ENCODE results near the gene ZNF665. TPM values are rescaled to one million over a fixed set of nuclear protein-coding genes. Genes with fewer than 3 reads are reported as not detected.
A peak's percentile ranks its signal among the peaks of the same experiment; 100 is the strongest.
"Not testable (repeated sequence)": the region's sequence is repeated elsewhere in the genome, so short reads cannot be mapped to it uniquely, and the experiment has no call there.

Gene ZNF665
- total RNA-seq (2014; rRNA removed; shearing (Covaris generic)): 2.5 and 3.6 TPM in 2 replicates

DNA sequence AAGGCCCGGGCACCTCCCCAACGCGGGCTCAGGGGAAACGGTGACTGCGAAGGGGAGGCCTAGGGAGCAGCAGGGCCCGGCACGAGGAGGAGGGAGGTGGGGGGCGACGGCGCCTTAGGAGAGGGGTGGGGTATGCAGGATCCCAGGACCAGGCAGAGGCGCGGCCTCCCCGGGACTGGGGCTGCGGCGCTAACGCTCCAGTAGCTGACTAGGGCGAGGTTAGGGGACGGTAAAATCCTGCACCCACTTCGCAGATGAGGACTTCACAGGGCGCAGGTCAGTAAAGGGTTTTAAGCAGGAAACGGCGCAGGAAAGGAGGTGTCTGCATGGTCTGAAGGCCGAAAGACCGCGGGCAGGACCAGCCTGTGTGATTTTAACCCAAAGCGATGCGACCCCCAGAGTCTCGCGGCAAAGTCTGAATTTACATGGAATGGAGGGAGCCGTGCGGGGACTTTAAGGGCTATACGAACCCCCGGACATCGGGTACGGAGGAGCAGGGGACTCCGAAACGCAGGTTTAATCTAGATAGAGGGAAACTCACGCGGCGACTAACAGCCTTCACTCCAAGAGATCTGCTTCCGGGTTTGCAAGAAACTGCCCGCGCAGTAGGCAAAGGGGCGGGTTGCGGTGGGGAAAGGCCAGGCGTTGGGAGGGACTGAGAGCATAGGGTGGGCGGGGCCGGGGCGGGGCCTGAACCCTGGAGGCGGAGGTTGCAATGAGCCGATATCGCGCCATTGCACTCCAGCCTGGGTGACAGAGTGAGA lies at the start of gene ZNF665:
ZNF665 (minus strand) TSS at position 588 of the 764 bp plus-strand sequence. CDS start 10,460 bp downstream, outside the sequence.
- peak; percentile 86 for DNase-seq (ENCODE audit: low read depth)

DNA sequence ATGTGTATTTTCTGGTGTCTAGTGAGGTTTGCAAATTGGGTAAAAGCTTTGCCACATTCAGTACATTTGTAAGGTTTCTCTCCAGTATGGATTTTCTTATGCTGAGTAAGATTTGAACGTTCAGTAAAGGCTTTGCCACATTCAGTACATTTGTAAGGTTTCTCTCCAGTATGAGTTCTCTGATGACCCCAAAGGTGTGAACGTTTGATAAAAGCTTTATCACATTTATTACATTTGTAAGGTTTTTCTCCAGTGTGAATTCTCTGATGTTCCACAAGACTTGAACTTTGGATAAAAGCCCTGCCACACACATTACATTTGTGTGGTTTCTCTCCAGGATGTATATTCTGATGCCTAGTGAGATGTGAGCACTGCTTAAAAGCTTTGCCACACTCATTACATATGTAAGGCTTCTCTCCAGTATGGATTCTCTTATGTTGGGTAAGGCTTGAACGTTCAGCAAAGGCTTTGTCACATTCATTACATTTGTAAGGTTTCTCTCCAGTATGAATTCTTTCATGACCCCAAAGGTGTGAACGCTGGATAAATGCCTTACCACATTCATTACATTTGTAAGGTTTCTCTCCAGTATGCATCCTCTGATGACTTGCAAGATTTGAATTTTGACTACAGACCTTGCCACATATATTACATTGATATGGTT lies 44.1 kb upstream of the ZNF665 start:
- DNase-seq (ENCODE audit: low read depth): no peak

DNA sequence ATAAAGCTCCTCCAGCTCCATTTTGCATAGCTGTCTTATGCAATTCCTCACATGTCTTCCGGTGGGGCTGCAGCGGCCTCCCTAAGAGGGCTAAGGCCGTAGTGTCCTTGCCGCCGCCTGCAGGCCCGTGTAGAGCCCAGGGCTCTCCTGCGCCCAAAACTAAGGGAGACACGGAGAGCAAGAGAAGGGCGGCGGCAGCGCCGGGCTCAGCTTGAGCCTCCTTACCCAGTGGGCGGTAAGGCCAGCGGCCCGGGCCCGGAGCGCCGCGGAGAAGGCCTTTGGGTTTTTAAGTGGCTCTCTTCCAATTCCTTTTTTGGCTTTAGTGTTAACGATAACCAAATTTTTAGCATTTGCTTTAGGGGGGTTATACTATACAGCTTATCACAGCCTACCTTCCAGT lies 31.4 kb upstream of the ZNF665 start:
- no peak for DNase-seq (ENCODE audit: low read depth)

DNA sequence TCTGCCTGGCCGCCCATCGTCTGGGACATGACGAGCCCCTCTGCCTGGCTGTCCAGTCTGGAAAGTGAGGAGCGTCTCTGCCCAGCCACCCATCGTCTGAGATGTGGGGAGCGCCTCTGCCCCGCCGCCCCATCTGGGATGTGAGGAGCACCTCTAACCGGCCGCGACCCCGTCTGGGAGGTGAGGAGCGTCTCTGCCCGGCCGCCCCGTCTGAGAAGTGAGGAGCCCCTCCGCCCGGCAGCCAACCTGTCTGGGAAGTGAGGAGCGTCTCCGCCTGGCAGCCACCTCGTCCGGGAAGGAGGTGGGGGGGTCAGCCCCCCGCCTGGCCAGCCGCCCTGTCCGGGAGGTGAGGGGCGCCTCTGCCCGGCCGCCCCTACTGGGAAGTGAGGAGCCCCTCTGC lies 29.6 kb upstream of the ZNF665 start:
- DNase-seq (ENCODE audit: low read depth): not testable (repeated sequence)

DNA sequence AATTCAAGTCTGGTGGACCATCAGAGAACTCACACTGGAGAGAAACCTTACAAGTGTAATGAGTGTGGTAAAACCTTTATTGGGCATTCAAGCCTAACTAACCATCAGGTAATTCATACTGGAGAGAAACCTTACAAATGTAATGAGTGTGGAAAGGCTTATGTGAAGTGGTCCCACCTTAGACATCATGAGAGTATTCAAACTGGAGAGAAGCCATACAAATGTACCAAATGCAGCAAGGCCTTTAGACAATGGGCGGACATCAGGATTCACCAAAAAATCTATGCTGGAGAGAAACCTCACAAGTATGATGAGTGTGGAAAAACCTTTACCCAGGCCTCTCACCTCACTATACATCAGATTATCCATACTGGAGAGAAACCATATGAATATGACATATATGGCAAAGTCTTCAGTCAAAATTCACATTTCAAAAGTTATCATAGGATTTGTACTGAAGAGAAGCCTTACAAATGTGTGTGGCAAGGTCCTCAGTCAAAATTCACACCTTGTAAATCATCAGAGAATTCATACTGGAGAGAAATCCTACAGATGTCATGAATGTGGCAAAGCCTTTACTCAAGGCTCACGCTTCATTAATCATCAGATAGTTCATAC lies 19.7 kb upstream of the ZNF665 start:
- DNase-seq (ENCODE audit: low read depth): no peak

DNA sequence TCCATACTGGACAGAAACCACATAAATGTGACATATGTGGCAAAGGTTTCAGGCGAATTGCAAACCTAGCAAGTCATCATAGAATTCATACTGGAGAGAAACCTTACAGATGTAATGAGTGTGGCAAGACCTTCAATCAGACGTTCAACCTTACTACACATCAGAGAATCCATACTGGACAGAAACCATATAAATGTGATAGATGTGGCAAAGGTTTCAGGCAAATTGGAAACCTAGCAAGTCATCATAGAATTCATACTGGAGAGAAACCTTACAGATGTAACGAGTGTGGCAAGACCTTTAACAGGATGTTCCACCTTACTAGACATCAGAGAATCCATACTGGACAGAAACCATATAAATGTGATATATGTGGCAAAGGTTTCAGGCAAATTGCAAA lies 18.4 kb upstream of the ZNF665 start:
- DNase-seq (ENCODE audit: low read depth): not testable (repeated sequence)

DNA sequence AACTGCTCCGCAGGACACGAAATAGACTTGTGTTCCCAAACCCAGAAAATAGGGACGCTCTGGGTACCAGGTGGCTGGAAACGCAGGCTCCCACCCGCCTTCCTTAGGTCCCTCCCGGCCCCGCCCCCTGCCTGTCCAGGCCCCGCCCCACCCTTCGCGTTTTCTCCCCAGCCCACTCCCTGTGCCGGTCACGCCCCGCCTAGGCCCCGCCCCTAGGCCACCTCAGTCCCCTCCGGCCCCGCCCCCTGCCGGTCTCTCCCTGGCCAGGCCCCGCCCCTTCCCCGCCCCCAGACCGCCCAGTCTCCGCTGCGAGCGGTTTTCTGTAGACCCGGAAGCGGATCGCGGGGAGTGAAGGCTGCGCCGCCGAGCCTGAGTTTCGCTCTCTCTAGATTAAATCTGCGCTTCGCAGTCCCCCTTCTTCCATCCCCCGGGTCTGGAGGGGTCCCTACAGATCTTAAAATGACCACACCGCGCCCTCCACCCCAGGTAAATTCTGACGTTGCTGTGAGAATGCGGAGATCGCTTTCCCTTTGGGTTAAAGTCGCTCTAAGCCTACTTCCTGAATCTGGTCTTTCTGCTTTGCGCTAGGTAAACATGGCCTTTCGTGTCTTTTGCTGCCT lies 3.7 kb upstream of the ZNF665 start:
- DNase-seq (ENCODE audit: low read depth): peak; percentile 88

DNA sequence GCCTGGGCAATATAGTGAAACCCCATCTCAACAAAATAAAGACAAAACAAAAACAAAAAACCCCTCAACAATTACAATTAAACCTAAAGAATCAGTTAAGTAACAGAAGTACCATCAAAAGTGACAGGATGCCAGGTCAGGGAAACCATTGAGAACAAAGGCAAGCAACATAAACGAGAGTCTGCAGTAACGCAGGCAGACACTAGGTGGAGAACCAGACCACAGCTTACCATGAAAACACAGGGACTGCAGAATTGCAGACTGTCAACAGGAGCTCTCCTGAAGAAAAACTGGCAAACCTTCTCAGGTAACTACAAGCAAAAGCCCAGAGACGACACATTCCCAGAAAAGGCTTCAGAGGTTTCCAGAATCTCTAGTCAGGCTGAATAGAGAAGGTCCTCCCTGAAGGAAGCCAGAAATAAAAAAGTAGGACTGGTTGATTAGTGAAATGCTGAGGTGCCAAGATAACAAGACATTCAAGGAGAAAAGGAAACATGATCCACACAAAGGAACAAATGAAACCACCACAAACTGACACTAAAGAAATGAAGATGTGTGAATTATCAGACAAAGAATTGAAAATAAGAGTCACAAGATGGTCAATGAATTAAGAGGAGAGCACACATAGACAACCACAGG lies 2.2 kb upstream of the ZNF665 start:
- DNase-seq (ENCODE audit: low read depth): peak; percentile 83

DNA sequence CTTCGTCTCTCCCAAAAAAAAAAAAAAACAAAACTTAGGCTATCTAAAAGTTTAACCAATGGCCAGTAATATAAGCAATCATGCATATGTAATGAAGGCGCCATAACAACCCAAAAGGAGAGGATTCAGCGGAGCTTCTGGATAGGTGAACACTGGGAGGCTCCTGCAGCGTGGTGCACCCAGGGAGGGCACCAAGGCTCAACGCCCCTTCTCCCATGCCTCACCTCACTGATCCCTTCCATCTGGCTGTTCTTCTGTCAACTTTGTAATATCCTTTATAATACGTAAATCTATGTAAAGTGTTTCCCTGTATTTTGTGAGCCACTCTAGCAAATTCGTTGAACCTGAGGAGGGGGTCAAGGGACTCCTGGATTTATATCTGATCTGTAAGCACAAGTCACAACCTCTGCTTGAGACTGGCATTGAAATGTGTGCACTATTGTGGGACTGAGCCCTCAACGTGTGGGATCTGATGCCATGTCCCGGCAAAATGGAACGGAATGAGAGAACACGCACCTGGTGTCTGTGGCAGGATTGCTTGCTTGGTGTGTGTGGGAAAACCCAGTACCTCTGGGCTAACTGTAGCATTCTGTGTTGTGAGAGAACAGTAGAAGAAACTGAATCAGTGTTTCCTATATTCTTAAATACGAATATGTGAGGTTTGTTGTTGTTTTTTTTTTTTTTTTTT lies 521 bp upstream of the ZNF665 start:
- DNase-seq (ENCODE audit: low read depth): no peak

DNA sequence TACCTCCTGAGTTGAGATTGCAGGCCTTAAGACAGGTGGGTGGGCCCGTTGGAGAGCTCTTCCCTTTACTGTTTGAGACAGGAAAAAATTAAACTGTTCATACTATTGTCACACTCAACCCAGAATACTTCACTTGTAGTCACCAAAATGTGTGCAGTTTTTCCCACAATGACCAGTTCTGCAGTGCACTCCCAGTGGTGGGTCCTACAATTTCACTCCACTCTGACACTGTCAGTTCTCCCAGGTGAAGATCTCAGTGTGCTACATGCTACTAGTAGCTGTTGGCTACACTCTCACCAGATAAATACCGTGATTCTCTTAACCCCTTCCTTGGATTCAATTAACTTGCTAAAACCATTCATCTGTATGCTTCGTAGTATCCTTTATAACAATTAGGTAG lies 2.9 kb downstream of the ZNF665 start:
- DNase-seq (ENCODE audit: low read depth): no peak

DNA sequence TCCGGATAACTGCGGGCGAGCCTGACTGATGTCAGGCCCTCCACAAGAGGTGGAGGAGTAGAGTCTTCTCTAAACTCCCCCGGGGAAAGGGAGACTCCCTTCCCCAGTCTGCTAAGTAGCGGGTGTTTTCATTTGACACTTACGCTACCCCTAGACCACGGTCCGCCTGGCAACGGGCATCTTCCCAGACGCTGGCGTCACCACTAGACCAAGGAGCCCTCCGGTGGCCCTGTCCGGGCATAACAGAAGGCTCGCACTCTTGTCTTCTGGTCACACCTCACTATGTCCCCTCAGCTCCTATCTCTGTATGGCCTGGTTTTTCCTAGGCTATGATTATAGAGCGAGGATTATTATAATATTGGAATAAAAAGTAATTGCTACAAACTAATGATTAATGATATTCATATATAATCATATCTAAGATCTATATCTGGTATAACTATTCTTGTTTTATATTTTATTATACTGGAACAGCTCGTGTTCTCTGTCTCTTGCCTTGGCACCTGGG lies 3.4 kb downstream of the ZNF665 start:
- DNase-seq (ENCODE audit: low read depth): not testable (repeated sequence)

DNA sequence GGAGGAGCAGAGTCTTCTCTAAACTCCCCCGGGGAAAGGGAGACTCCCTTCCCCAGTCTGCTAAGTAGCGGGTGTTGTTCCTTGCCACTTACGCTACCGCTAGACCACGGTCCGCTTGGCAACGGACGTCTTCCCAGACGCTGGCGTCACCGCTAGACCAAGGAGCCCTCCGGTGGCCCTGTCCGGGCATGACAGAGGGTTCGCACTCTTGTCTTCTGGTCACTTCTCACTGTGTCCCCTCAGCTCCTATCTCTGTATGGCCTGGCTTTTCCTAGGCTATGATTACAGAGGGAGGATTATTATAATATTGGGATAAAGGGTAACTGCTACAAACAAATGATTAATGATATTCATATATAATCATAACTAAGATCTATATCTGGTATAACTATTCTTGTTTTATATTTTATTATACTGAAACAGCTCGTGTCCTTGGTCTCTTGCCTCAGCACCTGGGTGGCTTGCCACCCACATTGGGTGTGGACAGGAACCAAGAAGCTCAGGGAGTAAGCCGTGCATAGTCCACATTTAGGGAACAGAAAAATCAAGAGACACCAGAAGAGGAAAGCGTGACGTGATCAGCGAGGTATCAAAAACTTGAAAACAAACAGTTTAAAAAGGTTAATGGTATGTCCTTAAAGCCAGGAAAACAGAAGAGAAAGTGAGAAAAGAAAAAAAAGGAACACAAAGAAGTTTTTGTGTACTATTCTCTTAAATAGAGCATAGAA lies 7.8 kb downstream of the ZNF665 start:
- not testable (repeated sequence) for DNase-seq (ENCODE audit: low read depth)

DNA sequence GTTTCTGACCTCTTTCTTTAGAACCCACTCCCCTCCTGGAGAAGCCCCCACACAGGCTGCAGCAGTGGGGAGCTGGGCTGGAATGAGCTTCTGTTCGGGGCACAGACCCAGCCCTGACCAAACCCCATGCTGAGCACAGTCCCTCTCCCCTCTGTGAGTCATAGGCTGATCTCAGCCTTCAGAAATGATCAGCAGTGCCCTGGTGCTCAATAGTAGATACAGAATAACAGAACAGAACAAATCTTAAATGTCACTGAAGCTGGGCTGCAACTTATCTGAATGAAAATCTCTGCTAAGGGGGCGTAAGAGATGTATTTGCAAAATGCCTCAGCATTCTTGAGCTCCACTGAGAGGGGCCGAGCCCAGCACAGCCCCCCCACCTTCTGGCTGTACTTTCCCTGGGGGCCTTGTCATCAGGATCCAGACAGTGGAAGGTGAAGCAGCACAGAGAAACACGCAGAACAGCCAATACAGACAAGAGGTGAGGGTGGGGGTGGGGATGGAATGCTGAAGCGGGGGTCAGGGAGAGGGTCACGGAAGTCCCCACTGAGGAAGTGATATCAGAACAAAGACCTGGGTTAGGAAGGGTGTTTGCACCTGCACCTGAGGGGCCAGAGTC lies 9.9 kb downstream of the ZNF665 start:
- no peak for DNase-seq (ENCODE audit: low read depth)

DNA sequence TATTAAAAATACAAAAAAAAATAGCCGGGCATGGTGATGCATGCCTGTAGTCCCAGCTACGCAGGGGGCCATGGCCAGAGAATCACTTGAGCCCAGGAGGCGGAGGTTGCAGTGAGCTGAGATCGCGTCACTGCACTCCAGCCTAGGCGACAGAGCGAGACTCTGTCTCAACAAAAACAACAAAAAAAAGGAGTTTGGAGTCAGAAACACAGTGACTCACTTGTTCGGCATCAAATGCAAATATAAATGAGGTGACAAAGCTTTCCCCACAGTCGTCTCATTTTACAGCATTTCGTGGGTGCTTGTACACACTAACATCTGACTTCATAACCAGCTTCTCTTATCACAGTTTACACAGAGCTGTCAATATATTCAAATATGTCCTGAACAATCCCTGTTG lies 11.0 kb downstream of the ZNF665 start:
- no peak for DNase-seq (ENCODE audit: low read depth)

DNA sequence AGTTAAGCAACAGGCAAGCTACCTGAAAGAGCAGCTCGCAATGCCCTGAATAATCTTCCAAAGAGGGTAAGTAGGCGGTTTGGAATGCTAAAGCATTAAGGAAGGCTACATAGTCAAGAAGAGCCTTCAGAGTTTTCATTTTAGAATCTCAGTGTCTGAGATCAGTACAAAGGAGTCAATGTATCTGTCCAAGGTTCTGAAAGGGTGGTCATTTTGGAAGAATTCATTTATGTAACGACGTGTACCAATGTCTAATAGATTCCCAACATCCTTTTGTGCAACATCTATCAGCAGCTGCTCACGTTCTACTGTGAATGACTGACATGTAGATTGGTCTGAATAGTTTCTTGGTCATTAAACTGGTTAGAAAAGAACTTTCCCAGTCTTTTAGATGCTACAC lies 15.2 kb downstream of the ZNF665 start:
- DNase-seq (ENCODE audit: low read depth): no peak

DNA sequence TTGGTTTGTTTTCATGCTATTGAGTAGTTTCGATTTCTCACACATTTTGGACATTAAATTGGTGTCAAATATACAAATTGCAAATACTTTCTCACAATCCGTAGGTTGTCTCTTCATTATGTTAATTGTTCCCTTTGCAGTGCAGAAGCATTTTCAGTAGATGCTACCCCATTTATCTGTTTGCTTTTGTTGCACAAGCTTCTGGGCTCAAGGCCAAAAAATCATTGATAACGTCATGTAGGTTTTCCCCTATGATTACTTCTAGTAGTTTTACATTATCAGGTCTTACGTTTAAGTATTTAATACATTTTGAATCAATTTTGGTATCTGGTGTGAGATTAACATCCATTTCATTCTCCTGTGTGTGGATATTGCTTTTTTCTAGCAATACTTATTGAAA lies 20.3 kb downstream of the ZNF665 start:
- peak; percentile 39 for DNase-seq (ENCODE audit: low read depth)

DNA sequence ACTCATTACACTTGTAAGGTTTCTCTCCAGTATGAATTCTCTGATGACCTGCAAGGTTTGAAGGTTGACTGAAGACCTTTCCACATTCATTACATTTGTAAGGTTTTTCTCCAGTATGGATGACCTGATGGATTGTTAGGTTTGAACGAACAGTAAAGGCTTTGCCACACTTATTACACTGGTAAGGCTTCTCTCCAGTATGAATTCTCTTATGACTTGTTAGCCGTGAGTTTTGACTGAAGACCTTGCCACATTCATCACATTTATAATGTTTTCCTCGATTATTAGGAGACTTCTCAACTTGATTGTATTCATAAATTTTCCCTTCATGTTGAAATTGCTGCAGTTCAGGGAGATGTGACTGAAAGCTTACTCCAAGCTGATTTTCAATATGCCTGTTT lies 27.5 kb downstream of the ZNF665 start:
- no peak for DNase-seq (ENCODE audit: low read depth)

DNA sequence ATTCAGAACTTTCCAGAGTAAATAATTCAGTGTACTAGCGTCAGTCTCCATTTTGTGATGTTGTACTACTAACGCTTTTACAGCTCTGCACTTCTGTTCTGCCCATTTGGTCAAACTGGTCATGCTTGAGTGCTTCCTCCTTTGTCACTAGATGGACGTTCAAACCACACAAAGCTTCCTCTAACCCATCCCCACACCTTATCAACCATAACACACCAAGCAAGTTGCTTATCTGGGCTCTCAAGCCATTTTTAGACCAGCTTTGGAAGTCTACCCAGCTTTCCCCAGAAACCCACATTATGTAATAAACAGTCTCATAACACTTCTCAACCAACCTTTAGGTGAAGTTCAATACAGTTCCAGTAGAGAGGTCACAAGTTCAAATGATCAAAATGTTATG lies 32.0 kb downstream of the ZNF665 start:
- DNase-seq (ENCODE audit: low read depth): no peak

DNA sequence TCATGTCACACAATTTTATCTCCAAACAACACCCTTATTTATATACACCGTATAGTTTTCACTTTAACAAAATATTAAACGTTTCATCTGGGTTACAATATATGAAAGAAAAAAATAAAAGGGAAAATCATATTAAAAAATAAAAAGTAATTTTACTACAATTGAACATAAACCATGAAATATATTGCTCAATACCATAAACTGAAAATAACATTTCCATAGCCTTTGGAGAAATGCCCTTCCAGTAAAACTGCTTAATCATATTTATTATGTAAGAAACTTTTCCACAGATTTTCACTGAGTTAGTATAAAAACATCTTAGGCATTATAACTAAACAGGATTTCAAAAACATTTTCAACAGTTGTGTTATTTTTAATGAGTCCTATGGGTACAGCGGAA lies 32.8 kb downstream of the ZNF665 start:
- DNase-seq (ENCODE audit: low read depth): no peak

DNA sequence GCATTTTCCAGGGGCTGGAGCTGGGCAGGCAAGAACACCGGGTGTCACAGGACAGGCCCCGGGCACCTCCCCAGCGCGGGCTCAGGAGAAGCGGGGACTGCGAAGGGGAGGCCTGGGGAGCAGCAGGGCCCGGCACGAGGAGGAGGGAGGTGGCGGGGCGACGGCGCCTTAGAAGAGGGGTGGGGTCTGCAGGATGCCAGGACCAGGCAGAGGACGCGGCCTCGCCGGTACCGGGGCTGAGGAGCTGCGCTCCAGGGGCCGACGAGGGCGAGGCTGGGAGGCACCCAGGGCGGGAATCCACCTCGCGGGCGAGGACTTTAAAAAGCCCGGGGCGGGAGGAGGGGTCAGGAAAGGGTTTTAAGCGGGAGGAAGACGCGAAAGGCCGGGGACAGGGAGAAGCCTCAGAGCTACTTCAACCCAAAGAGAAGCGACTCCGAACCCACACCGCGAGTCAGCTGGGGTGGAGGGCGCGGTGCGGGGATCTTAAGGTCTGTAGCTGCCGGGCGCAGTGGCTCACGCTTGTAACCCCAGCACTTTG lies 35.0 kb downstream of the ZNF665 start:
- DNase-seq (ENCODE audit: low read depth): peak; percentile 51

Data from RPMI7951 (cell line).